Thyroid gland (tissue), 4 donors: ENCODE data around the gene FAIM2. TPM values are rescaled to one million over a fixed set of nuclear protein-coding genes. Genes with fewer than 3 reads are reported as not detected.

ENCODE experiments used
- DNase-seq, 2 donors: peaks; one replicate each; pipeline ENCODE4 v3.0.0-alpha.2; 2019
- H3K27ac ChIP-seq, 3 donors: fragments of 200-600 bp; sonication (generic); 1 replicate in 2 of 3; 2 replicates in 1 of 3; pipeline ENCODE4 v1.5.1; 2016 to 2019; ENCODE audit warnings: mild to moderate bottlenecking in 1 of 3, moderate library complexity in 1 of 3
- H3K27me3 ChIP-seq: fragments of 200-600 bp; sonication (generic); one replicate; pipeline ENCODE4 v1.5.1; 2019
- H3K36me3 ChIP-seq, 2 donors: fragments of 200-600 bp; sonication (generic); one replicate each; pipeline ENCODE4 v1.5.1; 2016 to 2019
- H3K4me1 ChIP-seq, 2 donors: fragments of 200-600 bp; sonication (generic); one replicate each; pipeline ENCODE4 v1.5.1; 2017 to 2019
- H3K4me3 ChIP-seq, 3 donors: fragments of 200-600 bp; sonication (generic); replicated peaks in 1 of 3; 1 replicate in 2 of 3; 2 replicates in 1 of 3; pipeline ENCODE4 v1.5.1; 2016; ENCODE audit warnings: mild to moderate bottlenecking in 1 of 3
- H3K9me3 ChIP-seq: fragments of 200-600 bp; sonication (generic); one replicate; pipeline ENCODE4 v1.5.1; 2017
- CTCF ChIP-seq, 6 experiments: fragments of 200-600 bp in 3 of 6; fragments of 450-650 bp in 3 of 6; sonication (generic) in 3 of 6; IDR thresholded peaks; one replicate each; pipeline ENCODE4 v1.5.1; 2016 to 2019; ENCODE audit warnings: antibody characterized with exemption in 6 of 6, mild to moderate bottlenecking in 2 of 6, inconsistent platforms in 1 of 6, moderate library complexity in 1 of 6
- POLR2A ChIP-seq, 2 donors: fragments of 450-650 bp; IDR thresholded peaks; one replicate each; pipeline ENCODE4 v1.6.1; 2017; ENCODE audit warnings: antibody characterized with exemption in 2 of 2, mild to moderate bottlenecking in 2 of 2, moderate library complexity in 1 of 2
- WGBS, 2 donors: methylation state at CpG; one replicate each; pipeline ENCODE4 v1.1.5; 2017; 5-methylcytosine and 5-hydroxymethylcytosine counted together
- intact Hi-C: fragments of 100-400 bp; cut with DNase I; formaldehyde crosslinking; loops from one replicate; pipeline ENCODE4 v1.15.1; 2023
- total RNA-seq, 4 donors: library from RNA; depleted of rRNA; stranded (reverse); fragments of >200 nt; gene quantifications; one replicate each; pipeline ENCODE4 v1.2.3, GENCODE V29; 2016

The FAIM2 gene
- total RNA-seq, 4 donors from 2014 or later = 0.13 to 3.0 (median 0.33) TPM; not detected in 1

GRCh38 chr12:49933796-49934195, 30.1 kb upstream of the FAIM2 start:
- no peak overlapping the region for H3K27ac ChIP-seq
- H3K4me3 ChIP-seq = no peak overlapping the region
- TF ChIP-seq CTCF (IDR thresholded peaks at IDR 0.05) (no peak), POLR2A (IDR thresholded peaks at IDR 0.05) (no peak)
- 79 to 82% methylated on average over 5 of the region's 5 CpGs for WGBS, 2 donors
- no peaks in the 10 kb centered on the region for H3K27me3 ChIP-seq
- no peaks in the 10 kb centered on the region for H3K36me3 ChIP-seq
- intact Hi-C loops = no loop called here
- DNase-seq = no peak
- H3K9me3 ChIP-seq = no peaks in the 10 kb centered on the region
- H3K4me1 ChIP-seq = no peaks in the 10 kb centered on the region

- Histone ChIP-seq H3K27ac (no peak overlapping the region), H3K4me1 (no peaks in the 10 kb centered on the region), H3K9me3 (no peaks in the 10 kb centered on the region), H3K4me3 (no peak overlapping the region), H3K36me3 (no peaks in the 10 kb centered on the region), H3K27me3 (no peaks in the 10 kb centered on the region)
- WGBS, 2 donors = 85 to 92% methylated on average over 8 of the region's 8 CpGs
- DNase-seq = no peak
- intact Hi-C loops = no loop called here
- TF ChIP-seq CTCF (IDR thresholded peaks at IDR 0.05) (no peak), POLR2A (IDR thresholded peaks at IDR 0.05) (no peak)
These were observed 28.9 kb upstream of the FAIM2 start for GRCh38 chr12:49932533-49933130.

GRCh38 chr12:49932023-49932422, 28.3 kb upstream of the FAIM2 start:
- intact Hi-C loops = no loop called here
- 73 to 76% methylated on average over 7 of the region's 7 CpGs for WGBS, 2 donors
- H3K27ac ChIP-seq = no peak overlapping the region
- H3K27me3 ChIP-seq = no peaks in the 10 kb centered on the region
- no peaks in the 10 kb centered on the region for H3K9me3 ChIP-seq
- H3K4me1 ChIP-seq = no peaks in the 10 kb centered on the region
- TF ChIP-seq POLR2A (IDR thresholded peaks at IDR 0.05) (no peak), CTCF (IDR thresholded peaks at IDR 0.05) (no peak)
- no peak for DNase-seq
- no peaks in the 10 kb centered on the region for H3K36me3 ChIP-seq
- no peak overlapping the region for H3K4me3 ChIP-seq

GRCh38 chr12:49930515-49931288, 27.0 kb upstream of the FAIM2 start:
- Histone ChIP-seq H3K27me3 (no peaks in the 10 kb centered on the region), H3K4me1 (no peaks in the 10 kb centered on the region), H3K9me3 (no peaks in the 10 kb centered on the region), H3K4me3 (no peak overlapping the region), H3K36me3 (no peaks in the 10 kb centered on the region), H3K27ac (no peak overlapping the region)
- intact Hi-C loops = no loop called here
- TF ChIP-seq POLR2A (IDR thresholded peaks at IDR 0.05) = no peak
- TF ChIP-seq CTCF (IDR thresholded peaks at IDR 0.05) = no peak
- no peak for DNase-seq
- WGBS, 2 donors = 78 to 85% methylated on average over 3 of the region's 3 CpGs

- 59 to 70% methylated on average over 5 to 7 of the region's 7 CpGs for WGBS, 2 donors
- DNase-seq = no peak
- H3K27me3 ChIP-seq = no peaks in the 10 kb centered on the region
- no peak for TF ChIP-seq POLR2A (IDR thresholded peaks at IDR 0.05)
- H3K4me1 ChIP-seq = no peaks in the 10 kb centered on the region
- no peaks in the 10 kb centered on the region for H3K36me3 ChIP-seq
- no peaks in the 10 kb centered on the region for H3K9me3 ChIP-seq
- intact Hi-C loops = no loop called here
- no peak overlapping the region for H3K27ac ChIP-seq
- no peak overlapping the region for H3K4me3 ChIP-seq
These were observed 25.9 kb upstream of the FAIM2 start for GRCh38 chr12:49929581-49929980.
